ENCODE results near the gene PNLDC1.
A peak's percentile ranks its signal among the peaks of the same experiment; 100 is the strongest.

PNLDC1 gene

GRCh38 chr6:159800141-159800865 is at the start of gene PNLDC1:
Gene PNLDC1 (plus strand): TSS chr6:159800276. CDS start chr6:159800308, 32 bp downstream.
- no peak for DNase-seq

- DNase-seq = no peak
These were observed 48.6 kb upstream of the PNLDC1 start for GRCh38 chr6:159751448-159751847.

GRCh38 chr6:159753081-159753872 is 46.8 kb upstream of the PNLDC1 start:
- no peak for DNase-seq

- no peak for DNase-seq
These were observed 45.7 kb upstream of the PNLDC1 start for GRCh38 chr6:159754401-159754800.

GRCh38 chr6:159754959-159755914 is 44.8 kb upstream of the PNLDC1 start:
- DNase-seq = no peak

- DNase-seq = no peak
These were observed 43.6 kb upstream of the PNLDC1 start for GRCh38 chr6:159756508-159756907.

GRCh38 chr6:159758031-159759001 is 41.8 kb upstream of the PNLDC1 start:
- DNase-seq = no peak

- DNase-seq = no peak
These were observed 40.4 kb upstream of the PNLDC1 start for GRCh38 chr6:159759645-159760044.

- DNase-seq = no peak
These were observed 39.4 kb upstream of the PNLDC1 start for GRCh38 chr6:159760602-159761057.

- no peak for DNase-seq
These were observed 38.8 kb upstream of the PNLDC1 start for GRCh38 chr6:159761129-159761872.

- peak; percentile 86 for DNase-seq
These were observed 38.0 kb upstream of the PNLDC1 start, which contains the start of gene ACAT2 for GRCh38 chr6:159761873-159762680. Gene ACAT2 (plus strand): TSS chr6:159762045. CDS start chr6:159762088, 43 bp downstream.

- no peak for DNase-seq
These were observed 37.3 kb upstream of the PNLDC1 start for GRCh38 chr6:159762681-159763293.

GRCh38 chr6:159766906-159767305 is 33.2 kb upstream of the PNLDC1 start:
- DNase-seq = no peak

GRCh38 chr6:159769470-159769869 is 30.6 kb upstream of the PNLDC1 start:
- no peak for DNase-seq

GRCh38 chr6:159772196-159772595 is 27.9 kb upstream of the PNLDC1 start:
- no peak for DNase-seq

- DNase-seq = no peak
These were observed 22.7 kb upstream of the PNLDC1 start for GRCh38 chr6:159777240-159777904.

- no peak for DNase-seq
These were observed 21.9 kb upstream of the PNLDC1 start for GRCh38 chr6:159778131-159778530.

- DNase-seq = no peak
These were observed 21.5 kb upstream of the PNLDC1 start for GRCh38 chr6:159778542-159779103.

GRCh38 chr6:159788276-159788675 is 11.8 kb upstream of the PNLDC1 start:
- no peak for DNase-seq
